Trophoblast cell (in vitro differentiated cells and primary cell): ENCODE measurements around the gene SMOC1.

Source experiments
- DNase-seq, 2 donors: peaks; one replicate each; pipeline ENCODE4 v3.0.0-alpha.2; 2016
- H2AFZ ChIP-seq: 2 replicates; pipeline ENCODE4 v1.6.1; 2013; ENCODE audit warnings: low read length, moderate library complexity, mild to moderate bottlenecking; ENCODE audit not compliant: insufficient read depth, poor library complexity
- H2AK5ac ChIP-seq: 2 replicates; pipeline ENCODE4 v1.6.1; 2013; ENCODE audit warnings: mild to moderate bottlenecking, low read length
- H2BK120ac ChIP-seq: 2 replicates; pipeline ENCODE4 v1.6.1; 2013; ENCODE audit warnings: low read length, mild to moderate bottlenecking, moderate library complexity; ENCODE audit not compliant: insufficient read depth, poor library complexity
- H2BK12ac ChIP-seq: 2 replicates; pipeline ENCODE4 v1.6.1; 2013; ENCODE audit warnings: mild to moderate bottlenecking, low read length, moderate library complexity
- H2BK5ac ChIP-seq: 2 replicates; pipeline ENCODE4 v1.6.1; 2013; ENCODE audit warnings: low read length, low read depth, moderate library complexity, mild to moderate bottlenecking; ENCODE audit not compliant: poor library complexity
- H3K14ac ChIP-seq: 2 replicates; pipeline ENCODE4 v1.6.1; 2013; ENCODE audit warnings: mild to moderate bottlenecking, low read length
- H3K18ac ChIP-seq: 2 replicates; pipeline ENCODE4 v1.6.1; 2013; ENCODE audit warnings: mild to moderate bottlenecking, low read length
- H3K23ac ChIP-seq: 2 replicates; pipeline ENCODE4 v1.6.1; 2013; ENCODE audit warnings: low read length
- H3K27ac ChIP-seq: 2 replicates; pipeline ENCODE4 v1.5.1; 2013; ENCODE audit warnings: low read depth, mild to moderate bottlenecking, inconsistent platforms, low read length, moderate library complexity
- H3K27me3 ChIP-seq: 2 replicates; pipeline ENCODE4 v1.6.1; 2013; ENCODE audit warnings: inconsistent platforms, mild to moderate bottlenecking, low read length, moderate library complexity; ENCODE audit not compliant: insufficient read depth
- H3K36me3 ChIP-seq, 2 experiments: 1 replicate in 1 of 2; 2 replicates in 1 of 2; pipeline ENCODE4 v1.6.1; 2013; ENCODE audit warnings: low read length in 2 of 2, mild to moderate bottlenecking in 2 of 2, moderate library complexity in 1 of 2; ENCODE audit not compliant: insufficient read depth in 2 of 2, control insufficient read depth in 1 of 2
- H3K4ac ChIP-seq: 2 replicates; pipeline ENCODE4 v1.6.1; 2013; ENCODE audit warnings: low read depth, mild to moderate bottlenecking, low read length, moderate library complexity
- H3K4me1 ChIP-seq, 2 experiments: 1 replicate in 1 of 2; 2 replicates in 1 of 2; pipeline ENCODE4 v1.6.1; 2013; ENCODE audit warnings: low read length in 2 of 2, mild to moderate bottlenecking in 2 of 2, moderate library complexity in 1 of 2; ENCODE audit not compliant: insufficient read depth in 2 of 2, control insufficient read depth in 1 of 2
- H3K4me2 ChIP-seq: 2 replicates; pipeline ENCODE4 v1.6.1; 2013; ENCODE audit warnings: inconsistent platforms, mild to moderate bottlenecking, low read length, moderate library complexity
- H3K4me3 ChIP-seq: 2 replicates; pipeline ENCODE4 v1.5.1; 2013; ENCODE audit warnings: mild to moderate bottlenecking, low read depth, low read length, inconsistent platforms
- H3K79me1 ChIP-seq: one replicate; pipeline ENCODE4 v1.6.1; 2013; ENCODE audit warnings: low read length
- H3K79me2 ChIP-seq: 2 replicates; pipeline ENCODE4 v1.6.1; 2013; ENCODE audit warnings: low read length, mild to moderate bottlenecking; ENCODE audit not compliant: control insufficient read depth, insufficient read depth, poor library complexity
- H3K9ac ChIP-seq: 2 replicates; pipeline ENCODE4 v1.6.1; 2013; ENCODE audit warnings: mild to moderate bottlenecking, low read length
- H3K9me3 ChIP-seq: 2 replicates; pipeline ENCODE4 v1.6.1; 2013; ENCODE audit warnings: low read depth, mild to moderate bottlenecking, control low read depth, inconsistent platforms, low read length; ENCODE audit not compliant: insufficient read depth
- H4K12ac ChIP-seq: 2 replicates; pipeline ENCODE4 v1.6.1; 2013; ENCODE audit warnings: low read depth, mild to moderate bottlenecking, low read length, moderate library complexity
- H4K8ac ChIP-seq: 2 replicates; pipeline ENCODE4 v1.6.1; 2013; ENCODE audit warnings: low read depth, mild to moderate bottlenecking, low read length, moderate library complexity
- H4K91ac ChIP-seq: one replicate; pipeline ENCODE4 v1.6.1; 2013; ENCODE audit warnings: low read depth, mild to moderate bottlenecking, low read length, moderate library complexity
- WGBS: extraction: QIAGEN DNeasy Blood & Tissue Kit; methylation state at CpG from one replicate; pipeline ENCODE4 v1.1.7; 2013; ENCODE audit warnings: missing lambda C conversion rate; ENCODE audit not compliant: insufficient read length, insufficient coverage; ENCODE audit errors: extremely low coverage; 5-methylcytosine and 5-hydroxymethylcytosine counted together

SMOC1 gene

GRCh38 chr14:69994002-69994401 is 114.8 kb downstream of the SMOC1 start:
- no CpG with 5 or more reads among the region's 4 CpGs for WGBS
- H3K9ac ChIP-seq = no peak overlapping the region
- no peak overlapping the region for H3K23ac ChIP-seq

DNA sequence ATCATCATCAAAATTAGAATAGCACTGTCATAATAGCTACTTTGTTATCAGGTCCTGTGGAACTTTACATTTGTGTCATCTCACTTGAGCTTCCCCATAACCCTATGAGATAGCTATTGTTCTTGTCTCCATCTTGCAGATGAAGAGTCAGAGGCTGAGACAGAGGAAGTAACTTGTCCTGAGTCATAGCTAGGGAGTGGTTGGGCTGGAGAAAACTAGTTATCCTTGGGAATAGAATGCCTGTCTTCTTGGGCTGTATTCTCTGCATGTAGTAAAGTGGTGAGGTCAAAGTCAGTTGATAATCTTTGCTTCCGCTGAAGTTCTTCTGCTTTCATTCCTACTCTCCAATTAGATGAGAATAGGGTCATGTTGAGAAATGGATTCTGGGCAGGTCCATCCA is 117.0 kb downstream of the SMOC1 start:
- Histone ChIP-seq H3K36me3 (no peaks in the 10 kb centered on the region), H3K4me2 (no peak overlapping the region), H3K18ac (no peak overlapping the region), H4K91ac (no peak overlapping the region), H3K9ac (no peak overlapping the region), H3K27me3 (no peaks in the 10 kb centered on the region), H3K14ac (no peak overlapping the region), H2BK5ac (no peak overlapping the region), H3K4me3 (no peak overlapping the region), H3K4ac (no peak overlapping the region), H3K4me1 (no peaks in the 10 kb centered on the region), H2BK120ac (no peak overlapping the region), H2BK12ac (no peak overlapping the region), H2AK5ac (no peak overlapping the region), H3K23ac (no peak overlapping the region), H3K79me1 (no peaks in the 10 kb centered on the region), H4K8ac (no peak overlapping the region), H3K79me2 (no peaks in the 10 kb centered on the region), H3K9me3 (no peaks in the 10 kb centered on the region), H3K27ac (no peak overlapping the region), H4K12ac (no peak overlapping the region), H2AFZ (no peak overlapping the region)
- no CpG with 5 or more reads among the region's 1 CpG for WGBS
- no peak for DNase-seq

More at GRCh38 chr14:69994002-69994401, 114.8 kb downstream of the SMOC1 start:
- Histone ChIP-seq H3K4me1 (no peaks in the 10 kb centered on the region), H3K4me2 (no peak overlapping the region), H3K79me1 (no peaks in the 10 kb centered on the region), H4K91ac (no peak overlapping the region), H3K18ac (no peak overlapping the region), H3K36me3 (no peaks in the 10 kb centered on the region), H2AK5ac (no peak overlapping the region), H3K9me3 (no peaks in the 10 kb centered on the region), H2BK12ac (no peak overlapping the region), H2BK120ac (no peak overlapping the region), H3K4me3 (no peak overlapping the region), H3K27ac (no peak overlapping the region), H2AFZ (no peak overlapping the region), H3K79me2 (no peaks in the 10 kb centered on the region), H4K12ac (no peak overlapping the region), H3K4ac (no peak overlapping the region), H3K27me3 (no peaks in the 10 kb centered on the region), H3K14ac (no peak overlapping the region), H4K8ac (no peak overlapping the region), H2BK5ac (no peak overlapping the region)
- DNase-seq = no peak

GRCh38 chr14:69997849-69998248 is 118.6 kb downstream of the SMOC1 start:
- H3K27me3 ChIP-seq = no peaks in the 10 kb centered on the region
- no peak overlapping the region for H3K23ac ChIP-seq
- no peak overlapping the region for H2AK5ac ChIP-seq
- H4K12ac ChIP-seq = no peak overlapping the region
- H3K18ac ChIP-seq = no peak overlapping the region
- no peak overlapping the region for H2BK120ac ChIP-seq
- no peak overlapping the region for H4K91ac ChIP-seq
- WGBS = no CpG with 5 or more reads among the region's 5 CpGs
- DNase-seq = no peak
- H3K9ac ChIP-seq = no peak overlapping the region
- no peaks in the 10 kb centered on the region for H3K79me2 ChIP-seq
- no peaks in the 10 kb centered on the region for H3K36me3 ChIP-seq
- no peak overlapping the region for H3K4me3 ChIP-seq
- no peak overlapping the region for H2BK5ac ChIP-seq
- no peak overlapping the region for H3K14ac ChIP-seq
- no peak overlapping the region for H3K4ac ChIP-seq
- H3K79me1 ChIP-seq = no peaks in the 10 kb centered on the region
- no peaks in the 10 kb centered on the region for H3K4me1 ChIP-seq
- no peak overlapping the region for H2AFZ ChIP-seq
- H3K4me2 ChIP-seq = no peak overlapping the region
- no peak overlapping the region for H4K8ac ChIP-seq
- no peak overlapping the region for H2BK12ac ChIP-seq
- H3K27ac ChIP-seq = no peak overlapping the region
- no peaks in the 10 kb centered on the region for H3K9me3 ChIP-seq

- Histone ChIP-seq H3K79me1 (no peaks in the 10 kb centered on the region), H3K14ac (no peak overlapping the region), H4K91ac (no peak overlapping the region), H3K27ac (no peak overlapping the region), H3K4ac (no peak overlapping the region), H3K9ac (no peak overlapping the region), H3K4me2 (no peak overlapping the region), H2BK120ac (no peak overlapping the region), H3K9me3 (no peaks in the 10 kb centered on the region), H3K36me3 (no peaks in the 10 kb centered on the region), H3K23ac (no peak overlapping the region), H3K27me3 (no peaks in the 10 kb centered on the region), H3K4me3 (no peak overlapping the region), H4K12ac (no peak overlapping the region), H2BK12ac (no peak overlapping the region), H4K8ac (no peak overlapping the region), H2AK5ac (no peak overlapping the region), H2BK5ac (no peak overlapping the region), H2AFZ (no peak overlapping the region), H3K18ac (no peak overlapping the region), H3K4me1 (no peaks in the 10 kb centered on the region), H3K79me2 (no peaks in the 10 kb centered on the region)
- no CpG with 5 or more reads among the region's 10 CpGs for WGBS
- DNase-seq = no peak
Measured at GRCh38 chr14:69999261-69999674, 120.1 kb downstream of the SMOC1 start.
